Upper lobe of right lung (tissue), 1 donor: Measurements from ENCODE around the gene DHX34. TPM values are rescaled to one million over a fixed set of nuclear protein-coding genes. Genes with fewer than 3 reads are reported as not detected.
"Not testable (repeated sequence)": the region's sequence is repeated elsewhere in the genome, so short reads cannot be mapped to it uniquely, and the experiment has no call there.

ENCODE experiments used
- ATAC-seq: fragments of 200-7000 bp; cut with Tn5 transposase; one replicate; pipeline ENCODE4 v1.9.1; 2020; ENCODE audit warnings: mild to moderate bottlenecking, moderate library complexity
- DNase-seq: peaks from one replicate; pipeline ENCODE4 v3.0.0-alpha.2; 2020
- H3K27ac ChIP-seq: fragments of 200-600 bp; one replicate; pipeline ENCODE4 v1.8.0; 2022
- H3K27me3 ChIP-seq: fragments of 200-600 bp; one replicate; pipeline ENCODE4 v1.8.0; 2022; ENCODE audit warnings: mild to moderate bottlenecking
- H3K36me3 ChIP-seq: fragments of 200-600 bp; one replicate; pipeline ENCODE4 v1.8.0; 2022
- H3K4me1 ChIP-seq: fragments of 200-600 bp; one replicate; pipeline ENCODE4 v1.8.0; 2022
- H3K4me3 ChIP-seq: fragments of 200-600 bp; one replicate; pipeline ENCODE4 v1.8.0; 2022; ENCODE audit warnings: mild to moderate bottlenecking
- H3K9me3 ChIP-seq: fragments of 200-600 bp; one replicate; pipeline ENCODE4 v1.8.0; 2022
- CTCF ChIP-seq: fragments of 200-600 bp; IDR thresholded peaks from one replicate; pipeline ENCODE4 v1.8.0; 2022; ENCODE audit warnings: antibody characterized with exemption
- intact Hi-C: fragments of 100-400 bp; cut with DNase I; formaldehyde crosslinking; loops from one replicate; pipeline ENCODE4 v1.11.0; 2022
- total RNA-seq: library from RNA; stranded (reverse); fragmentation: NEBNext Ultra II Directional; extraction: Animal tissue kit (Norgen Biotek cat#: 25700); gene quantifications from one replicate; pipeline ENCODE4 v1.2.1, GENCODE V29; 2021
- donor health status: DM: no; HTN: yes; CAD: no; lungs with severe emphysema.

The DHX34 gene
- total RNA-seq, 1 donor from 2014 or later: 15.8 TPM

DNA sequence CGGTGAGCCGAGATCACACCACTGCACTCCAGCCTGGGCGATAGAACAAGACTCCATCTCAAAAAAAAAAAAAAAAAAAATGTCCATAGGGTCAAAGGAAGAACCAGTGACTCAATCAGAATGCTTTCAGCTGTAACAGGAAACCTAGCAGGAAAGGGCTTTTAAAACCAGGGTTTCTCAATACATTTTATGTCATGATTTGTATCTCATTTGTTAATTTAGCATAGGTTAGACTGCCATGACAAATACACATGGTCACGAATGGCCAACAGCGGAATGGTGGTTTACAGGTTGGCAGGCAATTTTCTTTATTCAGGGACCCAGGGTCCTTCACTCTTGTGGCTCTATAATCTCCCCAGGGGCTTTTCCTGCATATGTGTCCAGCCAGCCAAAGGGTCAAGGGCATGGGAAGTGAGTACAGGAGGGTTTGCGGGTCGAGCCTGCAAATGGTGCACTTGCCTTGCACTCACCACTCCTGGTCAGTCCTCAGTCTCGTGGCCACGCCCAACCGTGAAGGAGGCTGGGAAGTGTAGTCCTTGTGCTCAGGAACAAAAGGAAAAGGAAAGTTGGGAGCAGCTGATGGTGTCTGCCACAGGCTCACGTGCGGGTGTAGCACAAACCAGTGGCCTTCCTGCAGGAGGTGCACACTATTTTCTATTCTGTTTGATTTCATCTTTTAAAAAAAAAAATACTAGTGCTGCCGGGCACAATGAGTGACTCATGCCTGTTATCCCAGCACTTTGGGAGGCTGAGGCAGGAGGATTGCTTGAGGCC lies 14.8 kb downstream of the DHX34 start:
- no peaks in the 10 kb centered on the region for H3K9me3 ChIP-seq
- DNase-seq (no peak), ATAC-seq (peak; percentile 53)
- H3K4me3 ChIP-seq: no peak overlapping the region
- TF ChIP-seq CTCF: no peak
- H3K27ac ChIP-seq: no peak overlapping the region
- peaks cover 79% of the 10 kb centered on the region for H3K36me3 ChIP-seq
- intact Hi-C loops: no loop called here
- H3K4me1 ChIP-seq: no peaks in the 10 kb centered on the region
- no peaks in the 10 kb centered on the region for H3K27me3 ChIP-seq

DNA sequence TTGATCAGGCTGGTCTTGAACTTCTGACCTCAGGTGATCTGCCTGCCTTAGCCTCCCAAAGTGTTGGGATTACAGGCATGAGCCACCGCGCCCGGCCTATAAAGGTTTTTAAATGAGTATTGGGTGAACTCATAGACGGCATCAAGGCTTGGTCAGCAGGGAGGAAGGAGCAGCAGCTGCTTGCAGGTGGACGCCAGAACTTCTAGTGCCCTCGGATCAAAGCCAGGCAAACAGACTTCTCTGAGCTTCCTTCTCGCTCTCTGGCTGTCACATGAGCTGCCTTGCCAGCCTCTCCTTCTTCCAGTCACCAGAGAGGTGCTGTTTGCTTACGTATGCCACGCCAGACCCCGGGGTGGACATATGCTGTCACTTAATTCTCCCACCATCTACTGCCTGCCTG lies 16.3 kb downstream of the DHX34 start:
- H3K27ac ChIP-seq, H3K27me3 ChIP-seq, intact Hi-C loops, H3K4me3 ChIP-seq, ATAC-seq, DNase-seq, H3K4me1 ChIP-seq, H3K9me3 ChIP-seq: not testable (repeated sequence)
- peaks cover 79% of the 10 kb centered on the region for H3K36me3 ChIP-seq

DNA sequence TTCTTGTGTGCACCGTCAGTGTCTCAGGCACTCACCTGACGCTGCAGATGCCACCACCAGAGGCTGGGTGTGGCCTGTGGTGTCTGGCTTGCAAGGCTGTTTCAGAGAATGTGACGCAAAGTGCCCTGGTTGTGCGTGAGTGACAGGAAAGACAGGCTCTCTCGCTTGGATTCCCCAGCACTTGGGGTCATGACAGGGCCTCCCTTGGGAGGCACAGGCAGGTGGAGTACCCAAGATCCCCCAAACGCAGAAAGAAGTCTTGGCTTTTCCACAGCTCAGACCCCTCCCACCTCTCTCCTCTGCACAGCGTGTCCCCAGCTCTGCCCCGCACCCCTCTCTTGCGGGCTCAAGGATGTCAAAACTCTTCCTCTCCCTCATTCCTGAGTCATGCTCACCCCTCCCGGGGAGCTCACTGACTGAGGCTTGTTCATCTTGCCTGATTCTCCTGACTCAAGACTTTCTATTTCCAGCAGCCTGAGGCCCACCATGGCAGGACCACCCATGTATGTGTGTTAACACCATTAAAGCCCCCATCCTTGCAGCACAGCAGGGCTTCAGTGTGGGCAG lies 21.0 kb downstream of the DHX34 start:
- ATAC-seq (peak; percentile 81), DNase-seq (no peak)
- no peaks in the 10 kb centered on the region for H3K4me1 ChIP-seq
- intact Hi-C loops: no loop called here
- no peaks in the 10 kb centered on the region for H3K27me3 ChIP-seq
- no peak overlapping the region for H3K4me3 ChIP-seq
- no peaks in the 10 kb centered on the region for H3K9me3 ChIP-seq
- H3K36me3 ChIP-seq: peaks cover 72% of the 10 kb centered on the region
- TF ChIP-seq CTCF: no peak
- H3K27ac ChIP-seq: no peak overlapping the region

DNA sequence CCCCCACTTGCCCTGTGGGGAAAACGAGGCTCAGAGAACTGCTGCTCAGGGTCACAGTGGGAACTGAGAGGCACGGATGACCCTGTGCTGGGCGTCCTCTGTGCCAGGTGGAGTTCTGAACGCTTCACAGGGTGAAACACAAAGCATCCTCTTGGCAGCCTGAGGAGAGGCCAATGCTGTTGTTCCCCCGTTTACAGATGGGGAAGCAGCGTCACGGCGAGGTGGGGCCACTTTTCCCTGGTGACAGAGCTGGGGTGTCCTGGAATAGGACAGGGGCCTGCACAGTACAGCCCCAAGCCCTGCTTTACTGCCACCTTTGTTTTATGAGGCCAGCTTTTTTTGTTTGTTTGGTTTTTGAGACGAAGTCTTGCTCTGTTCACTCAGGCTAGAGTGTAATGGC lies 22.1 kb downstream of the DHX34 start:
- DNase-seq (no peak), ATAC-seq (no peak)
- Histone ChIP-seq H3K4me1 (no peaks in the 10 kb centered on the region), H3K27me3 (no peaks in the 10 kb centered on the region), H3K9me3 (no peaks in the 10 kb centered on the region), H3K27ac (no peak overlapping the region), H3K4me3 (no peak overlapping the region), H3K36me3 (peaks cover 80% of the 10 kb centered on the region)
- TF ChIP-seq CTCF: no peak
- intact Hi-C loops: no loop called here

DNA sequence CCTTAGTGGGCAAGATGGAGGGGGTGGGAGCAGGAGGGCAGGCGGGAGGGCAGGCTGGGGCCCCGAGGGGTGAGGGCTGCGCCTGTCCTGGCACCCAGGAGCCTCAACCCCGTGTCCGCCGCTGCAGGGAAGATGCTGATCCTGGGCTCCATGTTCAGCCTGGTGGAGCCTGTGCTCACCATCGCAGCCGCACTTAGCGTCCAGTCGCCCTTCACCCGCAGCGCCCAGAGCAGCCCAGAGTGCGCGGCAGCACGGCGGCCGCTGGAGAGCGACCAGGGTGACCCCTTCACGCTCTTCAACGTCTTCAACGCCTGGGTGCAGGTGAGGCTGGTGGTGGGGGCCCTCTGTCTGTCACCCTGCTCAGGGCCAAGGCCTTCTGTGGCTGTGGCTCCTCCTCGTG lies 23.5 kb downstream of the DHX34 start:
- intact Hi-C loops: no loop called here
- no peak for TF ChIP-seq CTCF
- no peaks in the 10 kb centered on the region for H3K9me3 ChIP-seq
- H3K27me3 ChIP-seq: no peaks in the 10 kb centered on the region
- no peak for DNase-seq
- H3K36me3 ChIP-seq: peaks cover 80% of the 10 kb centered on the region
- no peak overlapping the region for H3K4me3 ChIP-seq
- no peaks in the 10 kb centered on the region for H3K4me1 ChIP-seq
- H3K27ac ChIP-seq: no peak overlapping the region
- no peak for ATAC-seq
